HG02981 (cell line): ENCODE measurements around the gene CYP2E1.
"Not testable (repeated sequence)": the region's sequence is repeated elsewhere in the genome, so short reads cannot be mapped to it uniquely, and the experiment has no call there.

Source experiments
- ATAC-seq: cut with Tn5 transposase; IDR thresholded peaks from one replicate; pipeline ENCODE4 v1.9.1; 2021; ENCODE audit warnings: mild to moderate bottlenecking, moderate library complexity; ENCODE audit not compliant: unreplicated experiment

CYP2E1 gene

GRCh38 chr10:133528296-133528844 is 1.2 kb downstream of the CYP2E1 start:
- no peak for ATAC-seq

- no peak for ATAC-seq
Observed at GRCh38 chr10:133528845-133529575, 1.8 kb downstream of the CYP2E1 start.

- no peak for ATAC-seq
Observed at GRCh38 chr10:133529576-133529946, 2.4 kb downstream of the CYP2E1 start.

- ATAC-seq = no peak
Observed at GRCh38 chr10:133530506-133530905, 3.3 kb downstream of the CYP2E1 start.

- no peak for ATAC-seq
Observed at GRCh38 chr10:133532871-133533270, 5.7 kb downstream of the CYP2E1 start.

- ATAC-seq = no peak
Observed at GRCh38 chr10:133534417-133534816, 7.3 kb downstream of the CYP2E1 start.

GRCh38 chr10:133536198-133536597 is 9.0 kb downstream of the CYP2E1 start:
- ATAC-seq = no peak

- ATAC-seq = no peak
Observed at GRCh38 chr10:133537546-133538545, 10.7 kb downstream of the CYP2E1 start.

- ATAC-seq = not testable (repeated sequence)
Observed at GRCh38 chr10:133541441-133541975, 14.3 kb downstream of the CYP2E1 start.

GRCh38 chr10:133544506-133544905 is 17.3 kb downstream of the CYP2E1 start:
- no peak for ATAC-seq

- ATAC-seq = no peak
Observed at GRCh38 chr10:133554600-133554999, 27.4 kb downstream of the CYP2E1 start.

- ATAC-seq = no peak
Observed at GRCh38 chr10:133555521-133555920, 28.4 kb downstream of the CYP2E1 start.

- ATAC-seq = no peak
Observed at GRCh38 chr10:133557381-133557780, 30.2 kb downstream of the CYP2E1 start.

GRCh38 chr10:133559216-133559615 is 32.1 kb downstream of the CYP2E1 start:
- no peak for ATAC-seq

GRCh38 chr10:133564816-133565215 is 37.7 kb downstream of the CYP2E1 start:
- ATAC-seq = no peak

GRCh38 chr10:133565441-133566294 is 38.5 kb downstream of the CYP2E1 start, which contains the start of gene SYCE1:
Gene SYCE1 (minus strand): TSS chr10:133565583. CDS start chr10:133565529, 54 bp downstream.
- ATAC-seq = no peak

- ATAC-seq = no peak
Observed at GRCh38 chr10:133567119-133567518, 40.0 kb downstream of the CYP2E1 start.

- no peak for ATAC-seq
Observed at GRCh38 chr10:133567609-133568286, 40.6 kb downstream of the CYP2E1 start.

- no peak for ATAC-seq
Observed at GRCh38 chr10:133568287-133568614, 41.1 kb downstream of the CYP2E1 start.
